Hippocampal formation (tissue), 2 donors: ENCODE measurements around the gene NOMO2.
"Not testable (repeated sequence)": the region's sequence is repeated elsewhere in the genome, so short reads cannot be mapped to it uniquely, and the experiment has no call there.

ENCODE experiments used
- DNase-seq, 2 donors: peaks; one replicate each; lab custom pipeline; 2025; lab: John Stamatoyannopoulos, UW

NOMO2 gene

DNA sequence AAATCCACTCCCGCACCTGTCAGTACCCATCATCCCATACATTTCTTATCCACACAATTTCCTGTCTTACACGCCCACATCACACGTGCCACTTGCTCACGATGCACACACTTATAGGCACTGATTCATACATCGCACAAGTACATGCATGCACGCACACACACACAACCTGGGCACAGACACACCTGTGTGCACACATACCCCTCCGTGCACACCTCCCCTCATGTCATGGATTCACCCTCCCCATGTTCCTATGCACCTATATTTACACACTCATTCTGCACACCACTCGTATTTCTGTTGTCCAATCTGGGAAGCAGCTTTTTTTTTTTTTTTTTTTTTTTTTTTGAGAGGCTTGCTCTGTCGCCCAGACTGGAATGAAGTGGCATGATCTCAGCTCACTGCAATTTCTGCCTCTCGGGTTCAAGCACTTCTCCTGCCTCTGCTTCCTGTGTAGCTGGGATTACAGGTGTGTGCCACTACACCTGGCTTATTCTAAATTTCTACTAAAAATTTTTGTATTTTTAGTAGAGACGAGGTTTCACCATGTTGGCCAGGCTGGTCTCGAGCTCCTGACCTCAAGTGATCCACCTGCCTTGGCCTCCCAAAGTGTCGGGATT lies 13.5 kb upstream of the NOMO2 start:
- not testable (repeated sequence) for DNase-seq

DNA sequence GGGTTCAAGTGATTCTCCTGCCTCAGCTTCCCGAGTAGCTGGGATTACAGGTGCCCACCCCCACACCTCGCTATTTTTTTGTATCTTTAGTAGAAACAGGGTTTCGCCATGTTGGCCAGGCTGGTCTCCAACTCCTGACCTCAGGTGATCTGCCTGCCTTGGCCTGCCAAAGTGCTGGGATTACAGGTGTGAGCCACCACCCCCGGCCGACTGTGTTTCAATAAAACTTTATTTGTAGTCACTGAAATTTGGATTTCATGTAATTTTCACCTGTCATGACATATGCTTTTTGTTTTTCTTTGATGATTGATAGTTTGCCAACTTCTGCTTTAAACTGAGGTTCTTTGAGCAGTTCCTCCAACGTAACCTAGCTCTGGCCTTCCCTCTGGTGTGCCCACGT lies 12.0 kb upstream of the NOMO2 start:
- DNase-seq = not testable (repeated sequence)

DNA sequence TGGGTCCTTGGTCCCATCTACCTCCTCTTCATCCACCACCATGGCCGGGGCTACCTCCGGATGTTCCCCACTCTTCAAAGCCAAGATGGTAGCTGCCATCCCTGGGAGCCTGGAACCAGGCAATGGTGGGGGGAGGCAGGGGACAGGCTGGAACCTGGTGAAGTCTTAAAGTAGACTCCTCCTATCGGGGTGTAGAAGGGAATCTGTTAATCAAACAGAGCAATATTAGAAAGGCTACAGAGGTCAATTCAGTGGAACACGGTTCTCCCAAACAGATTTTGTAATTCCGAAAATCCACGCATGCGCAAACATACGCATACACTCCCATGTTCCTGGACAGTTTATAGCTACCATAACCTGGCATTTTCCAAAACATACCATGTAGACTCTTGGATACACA lies 11.1 kb upstream of the NOMO2 start:
- DNase-seq = not testable (repeated sequence)

DNA sequence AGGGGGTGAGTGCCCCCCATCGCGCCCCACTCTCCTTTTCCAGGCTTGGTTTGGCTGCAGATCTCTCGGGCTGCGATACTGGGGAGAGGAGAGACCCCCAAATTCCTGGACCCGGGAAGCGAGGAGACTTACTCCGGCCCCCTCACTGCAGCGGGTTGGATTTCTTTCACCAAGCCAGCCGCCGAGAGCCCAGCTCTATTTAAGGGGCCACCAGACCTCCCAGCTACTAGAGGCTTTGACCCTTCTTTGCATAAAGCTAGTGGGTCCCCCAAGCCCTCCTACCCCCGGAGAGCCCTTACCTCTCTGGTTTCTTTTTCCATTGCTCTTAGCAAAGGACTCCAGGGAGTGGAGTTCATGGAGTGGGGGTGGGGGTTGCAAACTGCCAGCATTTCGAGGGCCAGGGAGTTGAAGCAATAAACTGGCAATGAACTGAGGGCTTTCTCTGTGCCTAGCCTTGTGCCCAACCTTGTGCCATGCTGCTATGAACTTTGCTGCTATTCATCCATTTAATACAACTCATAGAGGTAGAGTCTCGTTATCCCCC lies 9.5 kb upstream of the NOMO2 start:
- DNase-seq = not testable (repeated sequence)

DNA sequence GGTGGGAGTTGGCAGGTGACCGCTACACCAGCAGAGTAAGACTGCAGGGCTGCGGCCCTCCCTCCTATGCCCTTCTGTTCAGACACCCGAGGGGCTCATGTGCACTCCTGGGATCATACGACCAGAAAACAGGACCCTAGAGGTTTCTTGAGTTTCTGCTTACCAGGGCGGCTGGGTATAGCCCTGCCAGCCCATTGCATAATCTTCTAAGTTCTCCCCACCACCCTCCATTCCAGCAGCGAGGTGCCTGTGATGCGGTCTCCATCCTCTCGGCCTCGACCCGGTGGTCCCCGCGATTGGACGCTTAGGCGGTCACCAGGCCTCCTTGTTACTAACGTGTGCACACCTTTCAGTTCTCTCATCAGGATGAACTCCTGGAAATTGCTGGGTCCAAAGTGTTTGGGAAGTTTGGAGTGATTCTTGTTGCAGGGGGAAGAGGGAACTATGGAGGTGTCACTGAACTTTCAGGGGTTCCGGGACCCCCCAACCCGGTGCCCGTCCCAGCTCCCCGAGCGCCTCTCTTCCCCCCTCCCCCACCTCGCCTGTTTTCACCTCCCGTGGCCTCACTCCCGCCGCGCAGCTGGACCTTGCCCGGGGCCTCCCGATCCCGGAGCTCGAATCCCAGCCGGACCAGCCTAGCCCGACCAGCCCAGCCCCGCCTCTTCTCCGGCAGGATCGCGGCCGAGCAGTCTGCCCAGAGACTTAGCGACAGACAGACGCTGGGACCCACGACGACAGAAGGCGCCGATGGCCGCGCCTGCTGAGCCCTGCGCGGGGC lies 8.8 kb upstream of the NOMO2 start:
- DNase-seq = not testable (repeated sequence)

DNA sequence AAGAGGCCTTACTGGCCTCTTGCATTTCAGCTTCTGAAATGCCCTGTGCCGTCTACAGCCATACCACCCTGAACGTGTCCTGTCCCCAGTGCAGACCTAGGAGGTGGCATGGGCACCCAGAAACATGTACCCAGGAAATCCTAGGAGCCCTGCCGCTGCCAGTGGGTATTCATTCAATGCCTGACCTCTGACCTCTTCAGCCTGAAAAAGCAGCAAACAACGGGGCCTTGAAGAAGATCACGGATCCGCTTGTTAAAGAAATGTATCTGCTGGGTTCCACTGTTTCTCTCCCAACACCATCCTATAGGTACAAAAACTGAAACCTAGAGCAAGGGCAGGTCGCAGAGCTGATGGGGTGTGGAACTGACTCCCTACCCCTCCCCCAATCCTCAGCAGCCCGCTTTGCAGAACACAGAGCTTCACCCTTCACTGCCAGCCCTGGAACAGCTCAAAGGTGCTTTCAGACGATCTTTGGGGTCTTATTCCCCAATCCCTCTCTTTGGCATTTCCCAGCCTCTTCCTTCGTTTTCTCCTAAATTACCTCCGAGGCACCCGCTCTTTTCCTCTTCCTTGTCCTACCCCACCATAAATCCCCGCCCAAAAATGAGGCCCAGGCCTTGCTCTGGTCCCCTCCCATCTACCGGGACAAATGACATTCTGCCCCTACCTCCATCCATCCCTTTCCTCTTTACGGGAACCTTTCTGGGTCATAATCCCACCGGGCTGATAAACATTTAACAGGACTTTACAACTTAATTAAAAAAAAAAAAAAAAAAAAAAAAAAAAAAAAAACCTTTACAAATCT lies 1.3 kb downstream of the NOMO2 start:
- DNase-seq = not testable (repeated sequence)

DNA sequence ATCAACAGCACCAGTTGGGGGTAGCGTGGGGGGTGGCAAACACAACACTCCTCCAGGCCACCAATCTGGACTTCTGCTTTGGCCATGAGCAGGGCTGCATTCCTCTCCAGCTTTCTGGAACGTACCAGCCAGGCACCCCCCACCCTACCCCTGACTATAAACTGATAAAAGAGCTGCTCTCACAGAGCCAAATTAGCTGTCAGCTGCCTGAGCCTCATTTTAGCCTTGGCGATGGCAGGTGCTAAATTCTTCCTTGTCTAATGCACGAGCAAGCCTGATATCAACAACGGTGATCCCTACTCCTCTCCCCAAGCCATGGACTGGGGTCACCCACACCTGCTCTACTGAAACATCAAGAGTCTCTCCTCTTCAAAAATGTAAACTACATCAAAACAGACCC lies 8.2 kb downstream of the NOMO2 start:
- DNase-seq = not testable (repeated sequence)

DNA sequence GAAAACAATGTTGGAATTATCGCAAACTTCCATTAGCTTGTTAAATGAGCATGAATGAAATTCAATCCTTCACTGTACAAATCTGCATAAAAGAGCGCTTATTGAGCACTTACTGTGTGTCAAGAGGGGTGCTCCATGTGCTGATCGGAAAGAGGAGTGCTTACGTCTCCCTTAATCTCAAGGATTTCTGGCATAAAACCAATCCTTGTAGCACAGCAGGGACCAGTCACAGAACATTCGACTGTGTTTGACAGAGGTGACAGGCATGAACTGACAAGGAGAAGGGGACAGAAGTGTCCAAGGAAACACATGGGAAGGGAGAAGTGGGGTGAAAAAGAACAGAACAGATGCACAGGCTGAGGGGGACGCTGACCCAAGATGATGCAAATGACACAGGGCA lies 14.5 kb downstream of the NOMO2 start:
- not testable (repeated sequence) for DNase-seq

DNA sequence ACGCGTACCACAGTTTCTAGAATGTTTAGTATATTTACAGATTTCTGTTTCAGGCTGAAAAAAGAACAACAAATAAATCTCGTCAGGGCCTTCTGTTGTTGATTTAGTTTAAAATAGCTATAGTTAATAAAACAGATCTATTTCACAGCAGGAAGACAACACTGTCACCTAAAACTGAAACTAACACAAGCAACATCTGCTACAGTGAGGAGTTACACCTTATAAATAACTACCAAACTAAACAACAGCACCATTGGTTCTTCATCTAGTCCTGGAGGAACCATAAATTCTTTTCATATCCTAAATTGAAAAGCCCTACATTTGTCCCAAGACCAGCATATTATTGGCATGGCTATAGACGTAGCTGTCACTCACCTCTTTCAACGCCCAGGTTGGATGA lies 15.0 kb downstream of the NOMO2 start:
- DNase-seq = not testable (repeated sequence)

DNA sequence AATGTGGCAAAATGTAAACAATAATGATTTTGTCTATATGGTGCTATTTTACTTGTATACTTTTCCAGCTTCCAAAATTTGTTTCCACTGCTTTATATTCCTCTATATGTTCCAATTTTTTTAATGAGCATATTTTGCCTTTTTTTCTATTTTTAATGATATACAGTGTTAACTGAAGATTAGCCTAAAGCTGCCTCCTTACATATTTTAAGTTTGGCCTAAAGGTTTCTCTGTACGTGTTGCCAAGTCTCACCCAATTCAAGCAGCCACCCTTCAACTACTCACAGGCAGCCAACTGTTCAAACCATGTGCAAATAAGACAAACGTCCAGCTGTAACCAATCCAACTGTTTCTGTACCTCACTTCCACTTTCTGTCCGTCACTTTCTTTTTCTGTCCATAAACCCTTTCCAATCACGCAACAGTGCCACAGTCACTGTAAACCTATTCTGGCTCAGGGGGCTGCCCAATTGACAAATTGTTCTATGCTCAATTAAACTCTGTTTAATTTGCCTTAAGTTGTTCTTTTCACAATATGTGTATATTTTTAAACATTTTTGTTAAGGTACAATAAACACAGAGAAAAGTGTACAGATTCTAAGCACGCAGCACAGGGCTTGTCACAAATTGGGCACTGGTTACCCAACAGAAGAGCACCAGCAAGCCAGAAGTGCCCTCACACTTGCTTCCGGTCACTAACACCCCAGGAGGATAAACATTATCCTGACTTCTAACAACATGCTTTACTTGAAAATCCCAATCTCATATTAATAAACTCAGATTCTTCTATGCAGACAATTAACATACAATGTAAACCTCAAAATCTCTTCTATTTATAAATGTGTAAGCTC lies 17.4 kb downstream of the NOMO2 start:
- DNase-seq = not testable (repeated sequence)

DNA sequence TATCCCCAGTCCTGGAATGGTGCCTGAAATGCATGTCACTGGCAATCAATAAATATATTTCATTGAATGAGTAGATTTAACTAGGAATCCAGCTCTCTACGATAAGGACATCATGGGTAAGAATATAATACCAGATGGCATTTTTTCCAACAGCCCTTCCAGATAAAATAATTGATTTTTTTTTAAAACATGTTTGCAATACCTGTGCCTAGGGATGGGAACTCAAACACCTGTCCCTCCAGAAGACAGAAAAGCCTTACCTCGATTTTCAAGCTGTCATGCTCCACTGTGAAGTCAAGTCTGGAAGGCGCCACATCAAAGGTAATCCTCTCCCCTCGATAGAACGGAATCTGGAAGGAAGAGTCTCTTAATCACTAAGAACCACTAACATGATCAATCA lies 20.0 kb downstream of the NOMO2 start:
- not testable (repeated sequence) for DNase-seq

DNA sequence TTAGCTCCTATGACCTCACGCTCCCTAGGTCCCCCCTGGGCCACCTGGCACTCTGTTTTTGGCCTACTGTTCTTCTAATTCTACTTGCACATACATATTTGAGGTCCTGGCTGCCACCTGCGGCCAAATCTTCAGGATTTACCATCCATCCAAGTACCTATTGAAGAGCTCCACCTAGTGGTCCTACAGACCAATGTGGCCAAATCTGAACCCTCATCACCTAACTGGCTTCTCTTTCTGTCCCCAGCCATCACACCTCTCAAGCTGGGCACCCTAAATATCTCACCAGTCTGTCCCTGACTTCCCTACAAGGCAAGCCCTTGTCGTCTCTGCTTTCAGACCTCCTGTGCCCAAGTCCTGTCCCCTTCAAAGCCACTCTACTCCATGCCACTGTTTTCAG lies 24.9 kb downstream of the NOMO2 start:
- not testable (repeated sequence) for DNase-seq

DNA sequence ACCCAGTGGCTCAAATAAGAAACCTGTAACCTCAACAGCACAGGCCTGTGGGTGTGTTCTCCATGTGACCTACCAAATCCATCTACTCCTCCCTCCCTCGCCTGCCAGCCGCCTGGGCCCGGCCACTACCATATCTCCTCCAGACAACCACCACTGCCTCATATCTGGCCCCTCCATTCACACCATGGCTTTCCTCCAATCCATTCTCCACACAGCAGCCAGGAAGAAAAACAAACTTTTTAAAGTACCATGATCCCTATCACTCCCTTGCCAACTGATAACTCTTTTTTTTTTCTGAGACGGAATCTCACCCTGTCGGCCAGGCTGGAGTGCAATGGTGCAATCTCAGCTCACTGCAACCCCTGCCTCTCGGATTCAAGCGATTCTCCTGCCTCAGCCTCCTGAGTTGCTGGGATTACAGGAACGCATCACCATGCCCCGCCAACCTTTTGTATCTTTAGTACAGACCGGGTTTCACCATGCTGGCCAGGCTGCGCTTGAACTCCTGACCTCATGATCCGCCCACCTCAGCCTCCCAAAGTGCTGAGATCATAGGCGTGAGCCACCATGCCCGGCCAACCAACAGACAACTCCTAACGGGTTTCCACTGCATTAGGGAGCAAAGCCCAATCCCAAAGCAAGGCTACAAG lies 26.3 kb downstream of the NOMO2 start:
- DNase-seq = not testable (repeated sequence)

DNA sequence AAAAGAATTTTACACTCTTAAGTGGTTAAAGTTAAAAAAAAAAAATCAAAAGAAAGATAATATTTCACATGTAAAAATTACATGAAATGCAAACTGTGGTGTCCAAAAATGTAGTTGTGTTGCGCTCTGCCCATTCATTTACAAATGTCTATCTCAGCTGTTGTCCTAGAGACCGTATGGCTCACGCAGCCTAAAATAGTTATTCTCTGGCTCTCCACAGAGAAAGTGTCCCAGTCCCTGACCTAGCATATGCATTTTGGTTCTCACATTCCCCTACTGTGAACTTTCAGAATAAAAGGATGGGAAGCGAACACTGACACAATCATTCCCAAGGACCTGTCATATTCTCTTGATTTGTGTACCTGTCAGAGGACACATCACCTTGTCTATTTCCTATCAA lies 27.6 kb downstream of the NOMO2 start:
- not testable (repeated sequence) for DNase-seq

DNA sequence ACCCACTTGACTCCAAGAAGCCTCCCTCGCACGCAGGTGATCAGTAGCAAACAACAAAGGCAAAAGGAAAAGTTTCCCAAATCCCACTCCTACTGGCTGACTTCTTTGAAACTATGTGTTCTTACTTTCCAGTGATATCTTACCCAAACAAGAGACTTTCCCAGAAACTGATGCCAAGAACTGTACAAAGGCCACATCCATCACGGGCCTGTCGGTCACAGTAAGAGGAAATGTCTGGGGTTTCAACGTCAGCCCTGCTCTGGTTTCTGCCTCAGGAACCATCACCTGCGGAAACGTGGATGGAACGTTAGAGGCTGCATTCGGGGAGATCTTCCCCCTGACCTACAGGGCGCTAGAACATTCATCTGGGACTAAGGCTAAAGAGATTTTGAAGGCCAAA lies 30.6 kb downstream of the NOMO2 start:
- DNase-seq = not testable (repeated sequence)

DNA sequence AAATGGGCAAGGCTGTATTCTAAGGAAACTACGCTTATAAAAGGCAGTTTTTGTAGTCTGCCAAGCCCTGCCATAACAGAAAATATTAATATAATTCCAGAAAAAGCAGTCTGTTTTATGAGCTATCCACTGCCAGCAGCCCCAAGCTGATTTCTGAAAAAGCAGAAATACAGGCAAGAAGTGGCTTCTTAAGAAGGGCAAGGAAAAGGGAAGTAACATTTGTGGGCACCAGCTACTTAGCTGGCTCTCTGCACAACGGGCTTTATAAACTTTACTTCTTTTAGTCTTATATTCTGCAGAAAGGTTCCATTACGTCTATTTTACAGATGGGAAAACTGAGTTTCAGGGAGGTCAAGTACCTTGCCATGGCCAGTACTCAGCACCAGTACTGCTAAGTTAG lies 31.6 kb downstream of the NOMO2 start:
- not testable (repeated sequence) for DNase-seq

DNA sequence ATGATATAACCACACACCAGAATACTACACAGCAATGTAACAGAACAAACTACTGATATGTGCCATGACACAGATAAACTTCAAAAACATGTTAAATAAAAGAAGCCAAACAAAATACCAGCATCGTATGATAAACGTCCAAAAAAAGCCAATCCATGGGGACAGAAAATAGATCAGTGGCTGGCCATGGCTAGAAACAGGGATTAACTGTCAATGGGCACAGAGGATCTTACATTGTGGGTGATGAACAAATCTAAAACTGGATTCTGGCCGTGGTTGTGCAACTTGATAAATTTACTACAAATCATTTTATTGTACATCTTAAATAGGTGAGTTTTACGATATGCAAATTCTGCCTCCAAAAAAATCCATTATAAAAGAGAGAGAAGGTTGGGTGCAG lies 35.4 kb downstream of the NOMO2 start:
- DNase-seq = not testable (repeated sequence)

DNA sequence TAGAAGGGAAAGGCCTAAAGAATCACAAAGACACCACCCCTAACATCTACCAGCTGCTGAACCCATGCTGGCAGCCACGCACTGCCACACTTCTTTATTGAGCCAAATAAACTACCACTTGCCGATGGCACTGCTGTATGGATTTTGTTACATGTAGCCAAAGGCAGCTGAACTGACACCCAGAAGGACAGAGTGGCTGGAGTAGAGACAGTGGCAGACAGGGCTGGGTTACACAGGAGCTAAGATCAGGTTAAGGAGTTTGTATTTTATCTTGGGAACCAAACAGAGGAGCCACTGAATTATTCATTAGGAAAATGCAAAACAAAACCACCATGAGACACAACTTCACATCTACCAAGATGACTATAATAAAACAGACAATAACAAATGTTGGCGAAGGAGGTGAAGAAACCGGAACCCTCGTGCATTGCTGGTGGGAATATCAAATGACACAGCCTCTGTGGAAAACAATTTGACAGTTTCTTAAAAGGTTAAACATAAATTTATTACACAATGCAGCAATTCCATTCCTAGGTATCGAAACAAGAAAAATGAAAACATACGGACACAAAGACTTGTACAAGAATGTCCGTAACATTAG lies 35.9 kb downstream of the NOMO2 start:
- not testable (repeated sequence) for DNase-seq

DNA sequence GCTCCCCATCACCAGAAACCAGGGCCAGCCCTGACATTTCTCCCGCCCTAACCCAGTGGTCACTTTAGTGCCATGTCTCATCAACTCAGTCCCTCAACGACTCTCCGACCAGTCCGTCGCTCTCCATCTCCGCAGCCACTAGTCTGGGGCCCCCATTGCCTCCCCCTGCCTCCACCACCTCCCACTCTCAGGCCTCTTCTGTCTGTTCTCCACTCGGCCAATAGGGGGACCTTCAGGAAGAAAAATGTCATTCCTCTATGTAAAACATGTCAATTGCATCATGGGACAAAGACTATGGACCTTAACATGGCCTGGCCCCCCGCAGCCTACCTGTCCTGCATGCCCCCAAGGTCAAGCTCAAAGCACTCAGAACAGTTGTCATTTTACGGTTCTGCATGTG lies 39.3 kb downstream of the NOMO2 start:
- not testable (repeated sequence) for DNase-seq

DNA sequence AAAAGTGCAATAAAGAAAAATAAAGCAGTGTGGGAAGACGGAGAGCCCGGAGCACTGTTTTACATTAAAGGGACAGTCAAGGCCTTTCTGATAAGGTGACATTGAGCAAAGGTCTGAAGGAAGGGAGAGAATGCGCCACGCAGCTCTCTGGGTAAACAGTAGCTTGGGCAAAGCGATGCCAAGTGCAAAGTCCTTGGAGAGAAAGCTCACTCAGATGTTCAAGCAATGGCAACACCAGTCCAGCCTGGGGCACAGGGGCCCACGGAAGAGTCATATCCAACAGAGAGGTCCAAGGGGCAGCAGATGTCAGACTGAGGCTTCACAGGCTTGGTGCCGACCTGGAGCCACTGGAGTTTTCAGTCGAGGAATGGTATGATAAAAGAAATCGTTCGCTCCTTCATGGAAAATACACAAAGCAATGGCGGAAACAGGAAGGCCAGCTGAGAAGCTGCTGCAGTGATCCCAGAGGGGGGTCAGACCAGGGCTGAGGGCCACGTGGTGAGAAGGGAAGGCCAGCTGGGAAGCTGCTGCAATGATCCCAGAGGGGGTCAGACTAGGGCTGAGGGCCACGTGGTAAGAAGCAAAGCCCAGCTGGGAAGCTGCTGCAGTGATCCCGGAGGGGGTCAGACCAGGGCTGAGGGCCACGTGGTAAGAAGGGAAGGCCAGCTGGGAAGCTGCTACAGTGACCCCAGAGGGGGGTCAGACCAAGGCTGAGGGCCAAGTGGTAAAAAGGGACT lies 40.3 kb downstream of the NOMO2 start:
- DNase-seq = not testable (repeated sequence)
